HepG2 (cell line): ENCODE results near the gene PTEN.

Source experiments
- ARNT ChIP-seq: fragments of 450-650 bp; IDR thresholded peaks from 2 replicates; pipeline ENCODE4 v1.6.1; 2017
- YEATS4 ChIP-seq: sonication (generic); formaldehyde crosslinking; IDR thresholded peaks from 2 replicates; pipeline ENCODE4 v1.4.0; 2020; ENCODE audit warnings: missing genetic modification reagents, borderline replicate concordance
- TF ChIP-seq, protein P1 (sequence below): sonication (generic); formaldehyde crosslinking; IDR thresholded peaks from 2 replicates; pipeline ENCODE4 v1.5.0; 2020; ENCODE audit warnings: mild to moderate bottlenecking, missing genetic modification reagents, moderate library complexity

DNA sequence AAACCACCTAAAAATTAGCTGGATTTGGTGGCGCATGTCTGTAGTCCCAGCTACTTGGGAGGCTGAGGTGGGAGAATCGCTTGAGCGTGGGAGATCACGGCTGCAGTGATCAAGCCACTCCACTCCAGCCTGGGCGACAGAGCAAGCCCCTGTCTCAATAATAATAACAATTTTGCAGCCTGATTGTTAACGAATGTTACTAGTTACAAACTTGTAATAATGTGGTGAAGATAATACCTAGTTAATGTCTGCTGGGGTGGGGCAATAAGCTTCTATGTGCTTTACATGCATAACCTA, 44.2 kb upstream of the PTEN start:
- TF ChIP-seq ARNT (no peak), YEATS4 (no peak)
- TF ChIP-seq, protein P1, sequence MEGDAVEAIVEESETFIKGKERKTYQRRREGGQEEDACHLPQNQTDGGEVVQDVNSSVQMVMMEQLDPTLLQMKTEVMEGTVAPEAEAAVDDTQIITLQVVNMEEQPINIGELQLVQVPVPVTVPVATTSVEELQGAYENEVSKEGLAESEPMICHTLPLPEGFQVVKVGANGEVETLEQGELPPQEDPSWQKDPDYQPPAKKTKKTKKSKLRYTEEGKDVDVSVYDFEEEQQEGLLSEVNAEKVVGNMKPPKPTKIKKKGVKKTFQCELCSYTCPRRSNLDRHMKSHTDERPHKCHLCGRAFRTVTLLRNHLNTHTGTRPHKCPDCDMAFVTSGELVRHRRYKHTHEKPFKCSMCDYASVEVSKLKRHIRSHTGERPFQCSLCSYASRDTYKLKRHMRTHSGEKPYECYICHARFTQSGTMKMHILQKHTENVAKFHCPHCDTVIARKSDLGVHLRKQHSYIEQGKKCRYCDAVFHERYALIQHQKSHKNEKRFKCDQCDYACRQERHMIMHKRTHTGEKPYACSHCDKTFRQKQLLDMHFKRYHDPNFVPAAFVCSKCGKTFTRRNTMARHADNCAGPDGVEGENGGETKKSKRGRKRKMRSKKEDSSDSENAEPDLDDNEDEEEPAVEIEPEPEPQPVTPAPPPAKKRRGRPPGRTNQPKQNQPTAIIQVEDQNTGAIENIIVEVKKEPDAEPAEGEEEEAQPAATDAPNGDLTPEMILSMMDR (CRISPR knock-in tag) = no peak
